ENCODE results near the gene ZFC3H1. TPM values are rescaled to one million over a fixed set of nuclear protein-coding genes. Genes with fewer than 3 reads are reported as not detected.

Gene ZFC3H1
- total and polyA plus RNA-seq, 2 of the 8 experiments (the other 6 are each of a cell fraction or from before 2014, with no cell fraction given), result 20.0 to 32.4 TPM

DNA sequence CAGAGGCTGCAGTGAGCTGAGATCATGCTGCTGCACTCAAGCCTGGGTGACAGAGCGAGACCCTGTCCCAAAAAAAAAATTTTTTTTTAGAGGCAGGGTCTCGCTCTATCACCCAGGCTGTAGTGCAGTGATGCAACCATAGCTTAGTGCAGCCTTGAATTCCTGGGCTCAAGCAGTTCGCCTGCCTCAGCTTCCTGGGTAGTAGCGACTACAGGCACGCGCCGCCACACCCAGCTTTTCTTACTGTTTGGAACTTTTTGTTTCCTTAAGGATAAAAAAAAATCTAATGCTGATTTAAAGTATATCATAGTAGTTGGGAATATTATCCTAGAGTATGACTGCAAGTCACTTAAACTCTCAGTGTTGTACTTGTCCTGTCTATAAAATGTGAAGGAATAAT lies 29.5 kb upstream of the ZFC3H1 start (continued):
- TF ChIP-seq, protein P1, sequence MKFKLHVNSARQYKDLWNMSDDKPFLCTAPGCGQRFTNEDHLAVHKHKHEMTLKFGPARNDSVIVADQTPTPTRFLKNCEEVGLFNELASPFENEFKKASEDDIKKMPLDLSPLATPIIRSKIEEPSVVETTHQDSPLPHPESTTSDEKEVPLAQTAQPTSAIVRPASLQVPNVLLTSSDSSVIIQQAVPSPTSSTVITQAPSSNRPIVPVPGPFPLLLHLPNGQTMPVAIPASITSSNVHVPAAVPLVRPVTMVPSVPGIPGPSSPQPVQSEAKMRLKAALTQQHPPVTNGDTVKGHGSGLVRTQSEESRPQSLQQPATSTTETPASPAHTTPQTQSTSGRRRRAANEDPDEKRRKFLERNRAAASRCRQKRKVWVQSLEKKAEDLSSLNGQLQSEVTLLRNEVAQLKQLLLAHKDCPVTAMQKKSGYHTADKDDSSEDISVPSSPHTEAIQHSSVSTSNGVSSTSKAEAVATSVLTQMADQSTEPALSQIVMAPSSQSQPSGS (IDR thresholded peaks at IDR 0.05; ENCODE audit: low read length), result no peak
- TF ChIP-seq SP4 (IDR thresholded peaks at IDR 0.05; ENCODE audit: low read length) (no peak), YY1 (IDR thresholded peaks at IDR 0.05; ENCODE audit: low read depth, low read length) (no peak)

All from H1 (cell line).